DOHH2 (cell line): ENCODE measurements around the gene OXSR1.

Source experiments
- CTCF ChIP-seq: fragments of 200-600 bp; sonication (generic); IDR thresholded peaks from one replicate; pipeline ENCODE4 v1.5.1; 2014; ENCODE audit warnings: antibody characterized with exemption, mild to moderate bottlenecking, low read depth, low read length; ENCODE audit not compliant: poor library complexity, severe bottlenecking
- EZH2phosphoT487 ChIP-seq: fragments of 200-600 bp; sonication (generic); IDR thresholded peaks from 2 replicates; pipeline ENCODE4 v1.6.1; 2017; ENCODE audit warnings: borderline replicate concordance, mild to moderate bottlenecking, antibody characterized with exemption, low read length, moderate library complexity, mixed read lengths

DNA sequence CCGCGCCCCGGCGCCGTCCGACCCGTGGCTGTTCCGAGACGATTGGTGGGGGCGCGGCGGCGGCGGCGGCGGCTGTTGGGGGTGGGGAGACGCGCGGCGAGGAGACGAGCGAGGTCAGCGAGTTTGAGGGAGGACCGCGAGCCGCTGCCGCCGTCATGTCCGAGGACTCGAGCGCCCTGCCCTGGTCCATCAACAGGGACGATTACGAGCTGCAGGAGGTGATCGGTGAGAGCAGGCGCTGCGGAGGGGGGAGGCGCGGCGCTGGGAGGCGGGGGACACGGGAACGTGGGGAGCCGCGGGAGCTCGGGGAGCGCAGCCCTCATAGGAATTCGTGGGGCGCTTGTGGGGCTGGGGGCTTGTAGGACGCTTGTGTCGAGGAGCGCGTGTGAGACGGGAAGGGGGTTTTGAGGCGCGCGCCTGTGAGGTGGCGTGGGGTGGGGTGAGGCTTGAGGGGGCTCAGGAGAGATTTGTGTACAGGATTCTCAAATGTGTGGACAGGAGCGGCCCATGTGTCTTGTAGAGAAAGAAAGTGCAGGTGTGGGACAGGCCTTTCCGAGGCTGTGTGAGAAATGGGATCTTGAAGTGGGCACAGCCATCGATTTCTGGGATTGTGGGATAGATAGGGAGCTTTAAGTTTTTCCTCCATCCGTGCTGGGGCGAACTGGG, 518 bp downstream of the OXSR1 start:
- no peak for TF ChIP-seq CTCF
- TF ChIP-seq EZH2phosphoT487, result no peak
